RWPE2 (cell line): ENCODE data around the gene ABCB6.

Experiments
- ATAC-seq: fragments of 200-7000 bp; cut with Tn5 transposase; 3 replicates; pipeline ENCODE4 v1.9.1; 2021; ENCODE audit warnings: low read depth
- DNase-seq: peaks from one replicate; pipeline ENCODE4 v3.0.0-alpha.2; 2020; ENCODE audit warnings: low spot score
- H3K27ac ChIP-seq: fragments of 450-650 bp; 2 replicates; pipeline ENCODE4 v1.5.1; 2017; ENCODE audit warnings: mild to moderate bottlenecking; ENCODE audit not compliant: poor library complexity, severe bottlenecking
- H3K27me3 ChIP-seq: fragments of 250-450 bp; sonication (Bioruptor Pico); 2 replicates; pipeline ENCODE4 v1.5.1; 2021; ENCODE audit warnings: mild to moderate bottlenecking, moderate library complexity; ENCODE audit not compliant: insufficient read depth, poor library complexity, severe bottlenecking
- H3K36me3 ChIP-seq: fragments of 250-450 bp; sonication (Bioruptor Pico); 2 replicates; pipeline ENCODE4 v1.5.1; 2020; ENCODE audit warnings: low read depth, mild to moderate bottlenecking, moderate library complexity
- H3K4me1 ChIP-seq: fragments of 250-450 bp; sonication (Bioruptor Pico); 2 replicates; pipeline ENCODE4 v1.5.1; 2021; ENCODE audit warnings: mild to moderate bottlenecking, moderate library complexity; ENCODE audit not compliant: insufficient read depth, poor library complexity, severe bottlenecking
- H3K4me3 ChIP-seq: fragments of 250-450 bp; sonication (Bioruptor Pico); 2 replicates; pipeline ENCODE4 v1.5.1; 2021; ENCODE audit warnings: mild to moderate bottlenecking, moderate library complexity; ENCODE audit not compliant: severe bottlenecking
- H3K9me3 ChIP-seq: fragments of 250-450 bp; sonication (Bioruptor Pico); 2 replicates; pipeline ENCODE4 v1.5.1; 2021; ENCODE audit warnings: mild to moderate bottlenecking, moderate library complexity; ENCODE audit not compliant: severe bottlenecking
- TF ChIP-seq, protein P1 (sequence below): fragments of 450-650 bp; IDR thresholded peaks from one replicate; pipeline ENCODE4 v1.5.1; 2017; ENCODE audit warnings: mild to moderate bottlenecking, moderate library complexity; ENCODE audit not compliant: poor library complexity, severe bottlenecking

Gene ABCB6

DNA sequence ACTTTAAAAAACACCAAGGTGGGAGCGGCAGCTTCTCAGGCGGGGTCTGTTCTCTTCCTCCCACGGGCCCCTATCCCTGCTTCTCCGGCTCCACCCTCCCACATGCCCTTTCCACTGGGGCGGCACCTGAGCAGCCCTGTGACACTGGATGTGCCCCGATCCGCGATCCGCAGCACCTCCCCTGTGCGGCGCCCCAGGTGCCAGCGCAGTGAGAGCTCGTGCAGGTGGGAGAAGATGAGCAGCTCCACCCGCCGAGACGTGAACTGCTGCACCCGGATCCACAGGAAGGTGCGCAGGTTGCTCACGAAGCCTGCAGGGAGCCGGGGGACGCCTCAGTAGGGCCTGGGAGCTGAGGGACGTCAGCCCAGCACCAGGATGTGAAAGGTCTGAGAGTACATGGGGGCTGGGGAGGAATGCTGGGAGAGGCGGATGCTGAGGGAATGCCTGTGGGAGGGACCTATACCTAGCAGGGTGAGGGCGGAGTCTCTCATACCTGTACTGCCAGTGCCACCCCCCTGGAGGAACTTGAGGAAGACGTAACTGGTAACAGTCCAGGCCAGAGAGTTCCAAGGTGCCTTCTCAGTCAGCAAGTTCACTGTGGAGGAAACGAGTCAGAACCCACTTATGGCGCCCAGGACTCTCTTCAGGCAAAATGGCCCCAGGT is 2.8 kb downstream of the ABCB6 start:
- Histone ChIP-seq H3K4me1 (peaks cover 4% of the 10 kb centered on the region), H3K27me3 (no peaks in the 10 kb centered on the region), H3K9me3 (no peaks in the 10 kb centered on the region), H3K4me3 (no peak overlapping the region), H3K36me3 (peaks cover 49% of the 10 kb centered on the region), H3K27ac (no peak overlapping the region)
- DNase-seq (no peak), ATAC-seq (no peak)
- TF ChIP-seq, protein P1, sequence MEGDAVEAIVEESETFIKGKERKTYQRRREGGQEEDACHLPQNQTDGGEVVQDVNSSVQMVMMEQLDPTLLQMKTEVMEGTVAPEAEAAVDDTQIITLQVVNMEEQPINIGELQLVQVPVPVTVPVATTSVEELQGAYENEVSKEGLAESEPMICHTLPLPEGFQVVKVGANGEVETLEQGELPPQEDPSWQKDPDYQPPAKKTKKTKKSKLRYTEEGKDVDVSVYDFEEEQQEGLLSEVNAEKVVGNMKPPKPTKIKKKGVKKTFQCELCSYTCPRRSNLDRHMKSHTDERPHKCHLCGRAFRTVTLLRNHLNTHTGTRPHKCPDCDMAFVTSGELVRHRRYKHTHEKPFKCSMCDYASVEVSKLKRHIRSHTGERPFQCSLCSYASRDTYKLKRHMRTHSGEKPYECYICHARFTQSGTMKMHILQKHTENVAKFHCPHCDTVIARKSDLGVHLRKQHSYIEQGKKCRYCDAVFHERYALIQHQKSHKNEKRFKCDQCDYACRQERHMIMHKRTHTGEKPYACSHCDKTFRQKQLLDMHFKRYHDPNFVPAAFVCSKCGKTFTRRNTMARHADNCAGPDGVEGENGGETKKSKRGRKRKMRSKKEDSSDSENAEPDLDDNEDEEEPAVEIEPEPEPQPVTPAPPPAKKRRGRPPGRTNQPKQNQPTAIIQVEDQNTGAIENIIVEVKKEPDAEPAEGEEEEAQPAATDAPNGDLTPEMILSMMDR = no peak

GRCh38 chr2:219214786-219215185 is 4.0 kb downstream of the ABCB6 start:
- Histone ChIP-seq H3K4me1 (peaks cover 4% of the 10 kb centered on the region), H3K4me3 (no peak overlapping the region), H3K27me3 (no peaks in the 10 kb centered on the region), H3K9me3 (no peaks in the 10 kb centered on the region), H3K36me3 (peaks cover 43% of the 10 kb centered on the region), H3K27ac (no peak overlapping the region)
- TF ChIP-seq, protein P1 = no peak
- no peak for ATAC-seq
- no peak for DNase-seq

GRCh38 chr2:219214141-219214540 is 4.6 kb downstream of the ABCB6 start:
- H3K4me1 ChIP-seq = peaks cover 4% of the 10 kb centered on the region
- TF ChIP-seq, protein P1 = no peak
- no peak for DNase-seq
- H3K9me3 ChIP-seq = no peaks in the 10 kb centered on the region
- H3K4me3 ChIP-seq = no peak overlapping the region
- no peak for ATAC-seq
- H3K27me3 ChIP-seq = no peaks in the 10 kb centered on the region
- no peak overlapping the region for H3K27ac ChIP-seq
- peaks cover 43% of the 10 kb centered on the region for H3K36me3 ChIP-seq

- Histone ChIP-seq H3K9me3 (no peaks in the 10 kb centered on the region), H3K4me1 (peaks cover 4% of the 10 kb centered on the region), H3K4me3 (no peak overlapping the region), H3K36me3 (peaks cover 46% of the 10 kb centered on the region), H3K27ac (no peak overlapping the region), H3K27me3 (no peaks in the 10 kb centered on the region)
- TF ChIP-seq, protein P1 = no peak
- no peak for ATAC-seq
- no peak for DNase-seq
Observed at GRCh38 chr2:219213486-219214071, 5.2 kb downstream of the ABCB6 start.

DNA sequence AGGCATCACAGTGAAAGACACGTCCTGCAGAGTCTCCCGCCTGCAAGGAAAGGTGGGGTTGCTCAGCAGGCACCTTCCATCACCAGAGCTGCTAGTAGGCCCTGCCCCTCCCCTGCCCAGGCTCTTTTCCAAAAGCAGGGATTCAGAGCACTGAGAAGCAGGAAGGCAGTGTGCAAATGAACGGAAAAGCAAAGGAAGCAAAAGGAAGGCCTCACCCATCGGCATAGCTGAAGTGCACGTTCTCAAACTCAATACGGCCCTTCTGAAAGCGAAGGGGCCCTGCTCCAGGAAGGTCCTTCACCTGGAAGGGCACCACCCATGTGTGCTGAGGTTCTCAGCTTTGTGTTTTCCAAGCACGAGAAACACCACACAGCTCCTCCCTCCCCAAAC is 5.7 kb downstream of the ABCB6 start:
- H3K36me3 ChIP-seq = peaks cover 51% of the 10 kb centered on the region

More for the DNA sequence above, 5.7 kb downstream of the ABCB6 start:
- H3K27ac ChIP-seq = no peak overlapping the region
- TF ChIP-seq, protein P1 = no peak
- no peaks in the 10 kb centered on the region for H3K9me3 ChIP-seq
- no peak overlapping the region for H3K4me3 ChIP-seq
- DNase-seq (no peak), ATAC-seq (no peak)
- H3K27me3 ChIP-seq = no peaks in the 10 kb centered on the region
- H3K4me1 ChIP-seq = peaks cover 4% of the 10 kb centered on the region
